OCI-LY1 (cell line): ENCODE measurements around the gene OR2V1.

Source experiments
- H2AFZ ChIP-seq: fragments of 200-600 bp; sonication (generic), shearing (Covaris generic); 2 replicates; pipeline ENCODE4 v1.6.0; 2014; ENCODE audit warnings: antibody characterized with exemption, mild to moderate bottlenecking, low read length
- H3F3A ChIP-seq: fragments of 200-600 bp; sonication (generic), shearing (Covaris generic); 2 replicates; pipeline ENCODE4 v1.6.0; 2014; ENCODE audit warnings: mild to moderate bottlenecking, antibody characterized with exemption, low read length, moderate library complexity; ENCODE audit not compliant: insufficient read depth
- H3K27ac ChIP-seq: fragments of 200-600 bp; sonication (generic); 2 replicates; pipeline ENCODE4 v1.5.1; 2014; ENCODE audit warnings: low read length, mixed run types, mild to moderate bottlenecking, low read depth; ENCODE audit not compliant: poor library complexity, severe bottlenecking
- H3K27me3 ChIP-seq: fragments of 200-600 bp; sonication (generic); 2 replicates; pipeline ENCODE4 v1.6.0; 2014; ENCODE audit warnings: antibody characterized with exemption, mild to moderate bottlenecking, low read length, moderate library complexity; ENCODE audit not compliant: insufficient read depth
- H3K36me3 ChIP-seq: fragments of 200-600 bp; sonication (generic); 2 replicates; pipeline ENCODE4 v1.6.1; 2014; ENCODE audit warnings: mild to moderate bottlenecking, antibody characterized with exemption, low read length, moderate library complexity, mixed read lengths; ENCODE audit not compliant: insufficient read depth
- H3K4me1 ChIP-seq: fragments of 200-600 bp; sonication (generic); 2 replicates; pipeline ENCODE4 v1.5.1; 2014; ENCODE audit warnings: mild to moderate bottlenecking, low read length, moderate library complexity; ENCODE audit not compliant: insufficient read depth, severe bottlenecking
- H3K4me2 ChIP-seq: fragments of 200-600 bp; sonication (generic), shearing (Covaris generic); 2 replicates; pipeline ENCODE4 v1.6.1; 2014; ENCODE audit warnings: low read length
- H3K4me3 ChIP-seq: fragments of 200-600 bp; sonication (generic); 2 replicates; pipeline ENCODE4 v1.5.1; 2014; ENCODE audit warnings: low read length, low read depth, mild to moderate bottlenecking, mixed read lengths; ENCODE audit not compliant: poor library complexity, severe bottlenecking
- H3K79me2 ChIP-seq: fragments of 200-600 bp; shearing (Covaris generic); 2 replicates; pipeline ENCODE4 v1.6.1; 2016; ENCODE audit warnings: mixed run types, low read length, mixed read lengths; ENCODE audit not compliant: insufficient read depth
- H3K9ac ChIP-seq: fragments of 200-600 bp; sonication (generic), shearing (Covaris generic); 2 replicates; pipeline ENCODE4 v1.6.1; 2014; ENCODE audit warnings: mild to moderate bottlenecking, low read length, mixed read lengths
- H3K9me2 ChIP-seq: fragments of 200-600 bp; sonication (generic), shearing (Covaris generic); 2 replicates; pipeline ENCODE4 v1.6.1; 2014; ENCODE audit warnings: low read depth, mild to moderate bottlenecking, low read length, mixed read lengths
- H3K9me3 ChIP-seq: fragments of 200-600 bp; shearing (Covaris generic); 2 replicates; pipeline ENCODE4 v1.6.1; 2014; ENCODE audit warnings: low read length, mixed read lengths
- H4K20me1 ChIP-seq: fragments of 200-600 bp; sonication (generic), shearing (Covaris generic); 2 replicates; pipeline ENCODE4 v1.6.0; 2016; ENCODE audit warnings: mild to moderate bottlenecking, low read length; ENCODE audit not compliant: insufficient read depth
- CTCF ChIP-seq: fragments of 200-600 bp; sonication (generic), shearing (Covaris generic); IDR thresholded peaks from 2 replicates; pipeline ENCODE4 v1.5.1; 2017; ENCODE audit warnings: mild to moderate bottlenecking, antibody characterized with exemption, low read length, moderate library complexity, mixed read lengths
- EZH2 ChIP-seq: fragments of 200-600 bp; sonication (generic), shearing (Covaris generic); IDR thresholded peaks from 2 replicates; pipeline ENCODE4 v1.8.0; 2017; ENCODE audit warnings: borderline replicate concordance, mixed run types, mild to moderate bottlenecking, antibody characterized with exemption, low read length, moderate library complexity, mixed read lengths

The OR2V1 gene

GRCh38 chr5:181081989-181082388 lies 49.0 kb downstream of the OR2V1 start:
- 0 out of 2 replicates have a peak, but pooled peaks cover 3% of the 10 kb centered on the region for H3K9me3 ChIP-seq
- no peaks in the 10 kb centered on the region for H3K27me3 ChIP-seq
- no peak overlapping the region for H3K27ac ChIP-seq
- H3K79me2 ChIP-seq: no peaks in the 10 kb centered on the region
- H3K9ac ChIP-seq: no peak overlapping the region
- H3K9me2 ChIP-seq: no peaks in the 10 kb centered on the region
- no peak overlapping the region for H3K4me3 ChIP-seq
- H3K4me2 ChIP-seq: no peak overlapping the region
- H3K4me1 ChIP-seq: no peaks in the 10 kb centered on the region
- no peaks in the 10 kb centered on the region for H3F3A ChIP-seq
- no peaks in the 10 kb centered on the region for H4K20me1 ChIP-seq
- TF ChIP-seq CTCF: no peak
- TF ChIP-seq EZH2: no peak
- no peaks in the 10 kb centered on the region for H3K36me3 ChIP-seq
- H2AFZ ChIP-seq: no peak overlapping the region

GRCh38 chr5:181076920-181077319 lies 54.0 kb downstream of the OR2V1 start:
- H3K9me2 ChIP-seq: no peaks in the 10 kb centered on the region
- 0 out of 2 replicates have a peak, but pooled peaks cover 4% of the 10 kb centered on the region for H3K9me3 ChIP-seq
- no peak overlapping the region for H2AFZ ChIP-seq
- H3F3A ChIP-seq: no peaks in the 10 kb centered on the region
- H3K36me3 ChIP-seq: no peaks in the 10 kb centered on the region
- H4K20me1 ChIP-seq: no peaks in the 10 kb centered on the region
- no peak overlapping the region for H3K9ac ChIP-seq
- no peaks in the 10 kb centered on the region for H3K79me2 ChIP-seq
- no peaks in the 10 kb centered on the region for H3K27me3 ChIP-seq
- H3K4me1 ChIP-seq: no peaks in the 10 kb centered on the region
- no peak overlapping the region for H3K4me2 ChIP-seq
- TF ChIP-seq EZH2: no peak
- H3K27ac ChIP-seq: no peak overlapping the region
- no peak overlapping the region for H3K4me3 ChIP-seq
